A549 treated with GW870086 at 1 μM for 4 hours (cell line): ENCODE measurements around the gene C1orf74. TPM values are rescaled to one million over a fixed set of nuclear protein-coding genes. Genes with fewer than 3 reads are reported as not detected.

Experiments used
- total RNA-seq: library from RNA; stranded (reverse); fragments of 200-300 nt; extraction: Qiagen RNA extraction; gene quantifications from 5 replicates; pipeline ENCODE4 v1.2.3, GENCODE V29; 2022; ENCODE audit warnings: low read depth

Gene C1orf74
- 1.1 to 1.6 TPM (median 1.6 TPM) in 5 replicates for total RNA-seq

DNA sequence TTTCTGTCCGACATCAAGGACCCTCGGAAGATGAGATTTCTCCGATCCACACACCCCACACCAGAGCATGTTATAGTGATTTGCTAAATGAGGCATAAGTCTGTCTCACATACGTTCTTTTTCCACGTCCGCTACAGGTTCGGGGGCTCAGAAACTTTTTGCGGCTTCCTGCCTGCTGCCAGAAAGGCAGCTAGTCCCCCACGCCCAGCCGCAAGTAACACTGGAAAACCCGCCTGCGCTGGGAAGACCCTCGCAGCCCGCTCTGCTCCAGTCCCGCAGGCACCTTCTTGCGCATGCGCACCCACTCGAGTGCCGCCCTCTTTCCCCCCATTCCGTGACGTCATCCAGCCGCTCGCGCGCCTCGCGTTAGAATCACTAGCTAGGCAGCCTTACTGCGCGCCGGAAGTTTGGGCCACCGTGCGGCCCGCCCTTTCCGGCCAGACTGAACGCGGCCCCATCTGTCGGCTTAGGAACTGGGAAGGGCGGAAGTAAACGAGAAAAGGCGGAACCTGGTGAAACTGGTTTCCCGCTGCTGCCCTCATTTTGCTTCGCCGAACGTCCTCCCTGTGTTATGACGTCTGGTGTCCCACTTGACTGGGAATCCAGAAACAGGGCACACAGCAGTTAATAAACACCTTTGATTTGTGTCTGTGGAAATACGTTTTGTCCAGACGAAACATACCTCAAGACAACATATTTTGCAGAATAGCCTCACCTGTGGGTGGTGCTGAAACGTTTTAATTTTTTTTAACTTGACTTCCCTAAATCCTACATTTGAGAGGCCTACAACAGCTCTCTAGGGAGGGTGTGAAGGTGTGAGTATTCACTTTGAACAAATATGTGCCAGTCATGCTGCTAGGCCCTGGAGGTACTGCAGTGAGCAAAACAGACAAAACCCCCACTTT is at the start of gene C1orf74:
Gene C1orf74 (minus strand): TSS at position 295 of the 905 bp plus-strand sequence. CDS start 925 bp downstream, outside the sequence.

DNA sequence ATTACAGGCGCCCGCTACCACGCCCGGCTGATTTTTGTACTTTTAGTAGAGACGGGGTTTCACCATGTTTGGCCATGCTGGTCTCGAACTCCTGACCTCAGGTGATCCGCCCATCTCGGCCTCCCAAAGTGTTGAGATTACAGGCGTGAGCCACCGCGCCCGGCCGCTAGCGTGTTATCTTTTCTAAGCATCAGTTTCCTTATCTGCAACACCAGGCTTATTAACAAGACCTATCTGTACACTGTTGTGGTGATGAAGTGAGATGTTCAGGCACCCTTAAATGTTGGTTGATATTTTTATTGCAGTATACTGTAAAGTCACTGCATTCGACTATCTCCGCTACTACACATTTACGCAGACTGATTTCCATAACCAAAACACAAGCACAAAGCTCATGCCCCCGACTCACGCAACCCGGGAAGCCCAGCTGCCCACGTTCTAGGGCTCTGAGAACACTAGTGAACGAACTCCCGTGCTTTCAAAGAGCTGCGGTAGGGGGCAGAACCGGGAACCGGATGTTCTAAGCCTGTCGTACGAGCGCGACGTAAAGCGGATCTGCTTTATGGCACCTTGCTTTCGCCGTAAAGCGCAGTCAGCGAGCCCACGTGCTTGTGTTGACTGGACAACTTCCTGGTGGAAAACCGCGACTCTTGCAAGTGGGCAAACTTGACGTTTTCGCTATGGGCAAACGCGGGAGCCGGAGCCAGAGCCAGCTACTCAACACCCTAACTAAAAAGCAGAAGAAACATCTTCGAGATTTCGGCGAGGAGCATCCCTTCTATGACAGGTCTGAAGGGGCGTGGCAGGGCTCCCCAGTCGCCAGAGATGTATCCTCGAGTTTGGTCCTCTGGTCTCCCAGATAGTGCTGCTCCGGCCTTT is 43.3 kb upstream of the C1orf74 start, which contains the start of gene UTP25:
Gene UTP25 (plus strand): TSS at position 589 of the 879 bp plus-strand sequence. CDS start 92 bp downstream, at position 681.

DNA sequence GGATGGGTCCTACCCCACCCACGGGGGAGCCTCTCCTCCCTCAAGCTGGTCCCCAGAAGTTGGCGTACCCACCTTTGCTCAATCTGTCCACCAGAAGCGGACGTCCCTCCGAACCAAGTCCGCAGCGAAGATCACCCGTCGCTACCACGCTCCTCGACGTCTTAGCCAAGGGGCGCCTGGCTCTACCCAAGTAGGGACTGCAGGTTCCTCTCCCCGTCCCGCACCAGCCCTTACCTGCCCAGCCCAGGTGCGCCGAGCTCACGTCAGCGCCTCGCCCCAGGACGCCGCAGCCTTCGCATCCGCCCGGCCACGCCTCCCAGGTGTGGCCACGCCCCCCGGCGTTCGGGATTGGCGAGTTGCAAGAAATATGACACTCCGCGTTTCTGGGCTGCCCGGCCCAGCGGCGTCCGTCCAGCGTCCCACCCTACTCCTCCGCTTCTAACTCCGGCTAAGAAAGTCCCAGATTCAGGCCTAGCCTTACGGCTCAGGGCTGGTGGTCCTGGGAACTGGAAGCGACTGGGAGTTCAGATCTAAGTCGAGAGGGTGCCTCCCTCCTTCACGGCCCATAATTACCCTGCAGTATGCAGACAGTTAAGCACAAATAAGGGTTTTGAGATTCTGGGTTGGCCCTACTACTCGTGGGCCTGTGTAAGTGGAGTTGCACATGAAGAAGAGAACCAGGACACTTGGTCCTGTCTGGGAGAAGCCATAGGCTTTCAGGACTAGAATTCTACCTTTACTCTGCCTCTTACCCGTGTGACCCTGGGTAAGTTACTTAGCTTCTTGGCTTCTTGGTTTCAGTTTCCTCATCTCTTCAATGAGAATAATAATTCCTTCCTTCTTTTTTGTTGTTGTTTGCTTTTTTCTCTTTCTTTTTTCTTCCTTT is 21.8 kb upstream of the C1orf74 start, which contains the start of gene IRF6:
Gene IRF6 (minus strand): TSS at position 268 of the 886 bp plus-strand sequence. CDS start 4,729 bp downstream, outside the sequence.

DNA sequence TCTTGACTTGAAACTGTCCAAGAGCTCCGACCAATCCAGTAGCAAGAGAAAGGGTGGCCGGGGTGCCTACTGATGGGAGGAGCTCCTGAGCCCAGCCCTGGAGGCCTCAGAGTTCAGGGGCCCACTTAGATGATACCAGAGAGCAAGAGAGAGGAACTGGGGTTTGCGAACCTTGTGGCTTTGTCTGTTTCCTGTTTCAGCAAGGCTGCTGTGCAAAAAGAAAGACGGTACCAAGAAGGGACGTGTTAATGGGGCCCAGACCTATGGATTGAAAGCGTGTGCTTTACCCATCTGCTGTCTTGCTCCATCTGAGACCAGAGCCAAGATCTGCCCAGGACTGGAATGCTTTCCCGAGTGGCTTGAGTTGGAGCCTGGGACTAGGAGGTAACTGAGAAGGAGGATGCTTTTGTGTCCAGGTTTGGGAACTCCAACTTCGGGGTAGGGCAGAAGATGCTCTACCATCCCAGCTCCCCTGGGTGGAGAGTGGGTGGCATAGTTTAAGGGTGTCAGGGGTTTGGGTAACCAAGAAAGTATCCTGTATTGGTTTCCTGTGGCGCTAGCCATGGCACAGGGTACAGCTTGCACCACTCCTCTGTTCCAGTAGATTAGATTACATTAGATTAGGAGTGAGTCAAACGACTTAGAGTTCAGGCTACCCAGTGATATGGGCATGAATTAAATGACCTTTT is 28.3 kb downstream of the C1orf74 start, which contains the start of gene TRAF3IP3:
Gene TRAF3IP3 (plus strand): TSS at position 128 of the 689 bp plus-strand sequence. CDS start 3,987 bp downstream, outside the sequence.

Other genes with a start within 250 kb of the C1orf74 start
- gene CAMK1G, start 200.8 kb downstream of the C1orf74 start, total RNA-seq = 0.16 to 0.51 TPM (median 0.26 TPM) in 5 replicates
- 18.3 to 22.7 TPM (median 19.3 TPM) in 5 replicates for gene LAMB3, start 132.1 kb downstream of the C1orf74 start, total RNA-seq
- 3.0 to 4.7 TPM (median 3.4 TPM) in 5 replicates for gene G0S2, start 109.1 kb downstream of the C1orf74 start, total RNA-seq
- 0.09 to 0.65 TPM (median 0.26 TPM) in 3 of 5 replicates, not detected in the others for gene HSD11B1, start 79.7 kb downstream of the C1orf74 start, total RNA-seq
- not detected in 5 replicates for gene TRAF3IP3, start 28.5 kb downstream of the C1orf74 start, total RNA-seq
- gene IRF6, start 21.6 kb upstream of the C1orf74 start, total RNA-seq = 0.09 to 0.16 TPM (median 0.13 TPM) in 5 replicates
- gene UTP25, start 43.4 kb upstream of the C1orf74 start, total RNA-seq = 9.7 to 10.8 TPM (median 10.2 TPM) in 5 replicates
- 0.05 to 0.13 TPM (median 0.05 TPM) in 4 of 5 replicates, not detected in the other for gene SYT14, start 153.7 kb upstream of the C1orf74 start, total RNA-seq